ENCODE measurements around the gene MSTO1. TPM values are rescaled to one million over a fixed set of nuclear protein-coding genes. Genes with fewer than 3 reads are reported as not detected.
A peak's percentile ranks its signal among the peaks of the same experiment; 100 is the strongest.
"Not testable (repeated sequence)": the region's sequence is repeated elsewhere in the genome, so short reads cannot be mapped to it uniquely, and the experiment has no call there.

The MSTO1 gene
- total and polyA plus RNA-seq, 12 donors, result 14.8 to 23.2 (median 17.3) TPM

DNA sequence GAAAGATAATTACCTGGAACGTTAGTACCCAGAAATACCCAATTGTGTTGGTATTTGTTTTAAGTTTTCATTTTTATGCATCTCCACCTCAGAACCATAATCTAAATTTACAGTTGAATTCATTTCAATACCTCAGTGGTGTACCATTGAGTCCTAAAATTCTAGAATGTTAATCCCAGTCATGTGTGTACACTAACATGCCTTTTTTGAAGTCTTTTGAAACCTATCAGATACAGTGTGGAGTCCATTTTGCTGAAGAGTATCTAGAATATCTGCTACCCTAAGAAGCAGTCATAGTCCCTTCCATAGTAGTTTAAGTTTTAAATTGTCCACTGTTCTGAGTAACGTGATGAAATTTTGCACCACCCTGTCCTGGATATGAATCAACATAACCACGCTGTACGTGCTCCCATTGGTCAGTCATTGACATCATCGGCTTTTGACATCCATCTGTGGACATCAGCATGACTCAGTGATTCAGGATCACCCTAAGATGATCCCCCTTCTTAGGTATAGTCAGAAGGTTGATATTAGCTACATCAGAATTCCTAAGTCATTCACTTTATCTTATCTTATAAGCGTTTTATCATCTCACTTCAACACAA lies 39.9 kb upstream of the MSTO1 start:
- TF ChIP-seq, protein P1, sequence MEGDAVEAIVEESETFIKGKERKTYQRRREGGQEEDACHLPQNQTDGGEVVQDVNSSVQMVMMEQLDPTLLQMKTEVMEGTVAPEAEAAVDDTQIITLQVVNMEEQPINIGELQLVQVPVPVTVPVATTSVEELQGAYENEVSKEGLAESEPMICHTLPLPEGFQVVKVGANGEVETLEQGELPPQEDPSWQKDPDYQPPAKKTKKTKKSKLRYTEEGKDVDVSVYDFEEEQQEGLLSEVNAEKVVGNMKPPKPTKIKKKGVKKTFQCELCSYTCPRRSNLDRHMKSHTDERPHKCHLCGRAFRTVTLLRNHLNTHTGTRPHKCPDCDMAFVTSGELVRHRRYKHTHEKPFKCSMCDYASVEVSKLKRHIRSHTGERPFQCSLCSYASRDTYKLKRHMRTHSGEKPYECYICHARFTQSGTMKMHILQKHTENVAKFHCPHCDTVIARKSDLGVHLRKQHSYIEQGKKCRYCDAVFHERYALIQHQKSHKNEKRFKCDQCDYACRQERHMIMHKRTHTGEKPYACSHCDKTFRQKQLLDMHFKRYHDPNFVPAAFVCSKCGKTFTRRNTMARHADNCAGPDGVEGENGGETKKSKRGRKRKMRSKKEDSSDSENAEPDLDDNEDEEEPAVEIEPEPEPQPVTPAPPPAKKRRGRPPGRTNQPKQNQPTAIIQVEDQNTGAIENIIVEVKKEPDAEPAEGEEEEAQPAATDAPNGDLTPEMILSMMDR (IDR thresholded peaks at IDR 0.05), result no peak
- intact Hi-C loops (cut with DNase I), result loop anchor here in 1 of 10 donors (5.0 kb wide), 1 partner anchor 183 kb away; no protein-coding TSS in a partner anchor
- Histone ChIP-seq H3K4me3 (no peak overlapping the region), H3K9me3 (no peaks in the 10 kb centered on the region), H3K4me1 (peaks cover 0 to 15% (median 8%) of the 10 kb centered on the region in 9 donors), H3K36me3 (peaks cover 0 to 31% (median 0%) of the 10 kb centered on the region in 9 donors), H3K27ac (no peak overlapping the region), H3K27me3 (no peaks in the 10 kb centered on the region)
- DNase-seq, result no peak
- 63 to 76% methylated on average over 6 of the region's 6 CpGs for whole genome bisulfite sequencing, 2 donors
- peak in 1 of 8 donors; percentile 57 for ATAC-seq

DNA sequence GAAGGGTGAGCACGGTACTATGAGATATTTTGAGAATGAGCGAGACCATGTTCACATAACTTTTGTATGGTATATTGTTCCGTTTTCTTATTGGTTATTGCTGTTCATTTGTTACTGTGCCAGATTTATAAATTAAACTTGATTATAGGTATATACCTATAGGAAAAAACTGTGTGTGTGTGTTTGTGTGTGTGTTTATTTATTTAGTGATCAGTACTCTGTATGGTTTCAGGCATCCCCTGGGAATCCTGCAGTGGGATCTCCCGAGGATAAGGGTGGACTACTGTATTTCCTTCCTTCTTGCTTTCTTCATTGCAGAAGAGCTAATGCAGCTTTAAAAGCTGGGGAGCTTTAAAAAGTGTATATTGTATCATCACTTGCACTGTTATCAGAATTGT lies 39.4 kb upstream of the MSTO1 start:
- TF ChIP-seq, protein P1 (IDR thresholded peaks at IDR 0.05), result no peak
- no peaks in the 10 kb centered on the region for H3K9me3 ChIP-seq
- no peak overlapping the region for H3K4me3 ChIP-seq
- DNase-seq (no peak), ATAC-seq (no peak)
- H3K4me1 ChIP-seq, result peaks cover 0 to 11% (median 8%) of the 10 kb centered on the region in 9 donors
- no peak overlapping the region for H3K27ac ChIP-seq
- peaks cover 0 to 30% (median 0%) of the 10 kb centered on the region in 9 donors for H3K36me3 ChIP-seq
- intact Hi-C loops (cut with DNase I), result no loop called here
- 52 to 55% methylated on average over 4 of the region's 4 CpGs for WGBS, 2 donors
- no peaks in the 10 kb centered on the region for H3K27me3 ChIP-seq

DNA sequence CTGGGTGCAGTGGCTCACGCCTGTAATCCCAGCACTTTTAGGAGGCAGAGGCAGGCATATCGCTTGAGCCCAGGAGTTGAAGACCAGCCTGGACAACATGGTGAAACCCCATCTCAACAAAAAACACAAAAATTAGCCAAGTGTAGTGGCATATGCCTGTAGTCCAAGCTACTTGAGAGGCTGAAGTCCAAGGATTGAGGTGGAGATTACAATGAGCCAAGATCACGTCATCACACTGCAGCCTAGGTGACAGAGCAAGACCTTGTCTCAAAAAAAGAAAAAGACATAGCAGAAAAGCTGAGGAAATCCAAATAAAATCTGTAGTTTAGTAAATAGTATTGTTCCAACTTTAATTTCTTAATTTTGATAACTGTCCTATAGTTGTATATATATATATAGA lies 35.9 kb upstream of the MSTO1 start:
- H3K4me1 ChIP-seq, result peaks cover 0 to 11% (median 8%) of the 10 kb centered on the region in 9 donors
- ATAC-seq (no peak), DNase-seq (no peak)
- H3K27ac ChIP-seq, result no peak overlapping the region
- H3K36me3 ChIP-seq, result peaks cover 0 to 21% (median 0%) of the 10 kb centered on the region in 9 donors
- WGBS, 2 donors, result 93 to 97% methylated on average over 3 of the region's 3 CpGs
- TF ChIP-seq, protein P1 (IDR thresholded peaks at IDR 0.05), result no peak
- H3K27me3 ChIP-seq, result no peaks in the 10 kb centered on the region
- H3K9me3 ChIP-seq, result no peaks in the 10 kb centered on the region
- intact Hi-C loops (cut with DNase I), result no loop called here
- no peak overlapping the region for H3K4me3 ChIP-seq

DNA sequence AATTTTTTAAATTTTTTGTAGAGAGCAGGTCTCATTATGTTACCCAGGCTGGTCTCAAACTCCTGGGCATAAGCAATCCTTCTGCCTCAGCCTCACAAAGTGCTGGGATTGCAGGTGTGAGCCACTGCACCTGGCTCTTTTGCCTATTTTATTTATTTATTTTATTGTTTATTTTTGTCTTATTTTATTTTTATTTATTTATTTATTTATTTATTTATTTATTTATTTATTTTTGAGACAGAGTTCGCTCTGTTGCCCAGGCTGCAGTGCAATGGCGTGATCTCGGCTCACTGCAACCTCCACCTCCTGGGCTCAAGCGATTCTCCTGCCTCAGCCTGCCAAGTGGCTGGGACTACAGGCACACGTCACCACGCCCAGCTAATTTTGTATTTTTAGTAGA lies 34.4 kb upstream of the MSTO1 start:
- intact Hi-C loops (cut with DNase I); DNase-seq; H3K4me1 ChIP-seq; H3K4me3 ChIP-seq; H3K27me3 ChIP-seq; ATAC-seq; H3K27ac ChIP-seq; H3K9me3 ChIP-seq: not testable (repeated sequence)
- peaks cover 0 to 13% (median 0%) of the 10 kb centered on the region in 9 donors for H3K36me3 ChIP-seq
- 96 to 100% methylated on average over 6 of the region's 6 CpGs for WGBS, 2 donors

DNA sequence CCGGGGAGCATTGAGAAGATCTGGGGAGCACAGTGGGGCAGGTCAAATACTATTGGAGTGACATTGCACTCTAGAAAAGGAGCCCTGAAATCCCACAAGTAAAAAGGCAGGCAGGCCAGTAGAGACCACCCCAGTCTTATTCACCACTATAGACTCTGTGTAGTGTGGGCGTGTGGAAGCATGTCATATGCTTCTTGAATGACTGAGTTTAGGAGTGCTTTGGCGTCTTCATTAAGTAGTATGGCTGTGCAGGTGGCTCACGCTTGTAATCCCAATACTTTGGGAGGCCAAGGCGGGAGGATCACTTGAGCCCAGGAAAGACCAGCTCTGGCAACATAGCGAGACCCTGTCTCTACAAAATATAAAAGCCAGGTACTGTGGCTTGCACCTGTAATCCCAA lies 26.2 kb upstream of the MSTO1 start:
- H3K27me3 ChIP-seq; intact Hi-C loops (cut with DNase I); ATAC-seq; H3K4me1 ChIP-seq; H3K36me3 ChIP-seq; H3K9me3 ChIP-seq; DNase-seq; H3K27ac ChIP-seq; H3K4me3 ChIP-seq: not testable (repeated sequence)
- 94 to 98% methylated on average over 5 to 6 of the region's 6 CpGs for WGBS, 2 donors

DNA sequence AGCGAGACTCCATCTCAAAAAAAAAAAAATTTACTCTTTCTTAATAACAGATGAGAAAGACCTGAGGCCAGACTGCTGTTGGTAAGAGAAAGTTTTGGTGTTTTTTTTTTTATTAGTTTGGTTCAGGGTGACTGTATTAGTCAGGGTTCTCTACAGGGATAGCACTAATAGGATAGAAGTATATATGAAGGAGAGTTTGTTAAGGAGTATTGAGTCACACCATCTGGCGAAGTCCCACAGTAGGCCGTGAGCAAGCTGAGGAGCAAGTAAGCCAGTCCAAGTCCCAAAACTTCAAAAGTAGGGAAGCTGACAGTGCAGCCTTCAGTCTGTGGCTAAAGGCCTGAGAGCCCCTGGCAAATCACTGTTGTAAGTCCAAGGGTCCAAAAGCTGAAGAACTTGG lies 20.7 kb upstream of the MSTO1 start:
- DNase-seq; H3K9me3 ChIP-seq; H3K27ac ChIP-seq; H3K4me3 ChIP-seq; H3K4me1 ChIP-seq; intact Hi-C loops (cut with DNase I); H3K27me3 ChIP-seq; H3K36me3 ChIP-seq; ATAC-seq: not testable (repeated sequence)
- 90 to 100% methylated on average over 1 to 3 of the region's 3 CpGs for WGBS, 2 donors

- peak in 3 of 8 donors; percentile 31 to 44 (median 35) for ATAC-seq
- not testable (repeated sequence) for DNase-seq, H3K4me3 ChIP-seq, H3K36me3 ChIP-seq, H3K4me1 ChIP-seq, H3K27ac ChIP-seq, H3K27me3 ChIP-seq, H3K9me3 ChIP-seq
- intact Hi-C loops (cut with DNase I), result loop anchor here in 8 of 10 donors (1.0 to 10.0 kb wide), 12 partner anchors 64 to 386 kb away; partner anchors contain the start of genes MTX1 (in 2 of the 8), THBS3 (in 2 of the 8), ENTREP3 (in 1 of the 8) and RUSC1 (in 1 of the 8)
- 90 to 93% methylated on average over 20 of the region's 20 CpGs for WGBS, 2 donors
Observed at GRCh38 chr1:155590516-155591247, 19.3 kb upstream of the MSTO1 start.
